ENCODE data around the gene SENP1. TPM values are rescaled to one million over a fixed set of nuclear protein-coding genes. Genes with fewer than 3 reads are reported as not detected.

Gene SENP1
- total RNA-seq, 1 donor from 2014 or later, result 24.2 TPM

GRCh38 chr12:48023386-48023785 is 82.5 kb downstream of the SENP1 start:
- H3K4me3 Mint-ChIP-seq (ENCODE audit: unreplicated experiment), result no peak overlapping the region
- H3K36me3 Mint-ChIP-seq (ENCODE audit: unreplicated experiment), result no peaks in the 10 kb centered on the region
- peaks cover 22% of the 10 kb centered on the region for H3K27me3 Mint-ChIP-seq (ENCODE audit: unreplicated experiment)

GRCh38 chr12:48022676-48023385 is 83.0 kb downstream of the SENP1 start:
- Mint-ChIP-seq H3K27me3 (ENCODE audit: unreplicated experiment) (peaks cover 24% of the 10 kb centered on the region), H3K9me3 (ENCODE audit: unreplicated experiment) (peaks cover 9% of the 10 kb centered on the region), H3K4me1 (ENCODE audit: low read depth, unreplicated experiment) (peaks cover 2% of the 10 kb centered on the region), H3K27ac (ENCODE audit: unreplicated experiment) (no peak overlapping the region), H3K36me3 (ENCODE audit: unreplicated experiment) (no peaks in the 10 kb centered on the region), H3K4me3 (ENCODE audit: unreplicated experiment) (no peak overlapping the region)
- TF ChIP-seq CTCF (IDR thresholded peaks at IDR 0.05; ENCODE audit: partially characterized antibody, unreplicated experiment), result no peak
- no peak for DNase-seq

More at GRCh38 chr12:48023386-48023785, 82.5 kb downstream of the SENP1 start:
- no peak for TF ChIP-seq CTCF (IDR thresholded peaks at IDR 0.05; ENCODE audit: partially characterized antibody, unreplicated experiment)
- DNase-seq, result no peak
- no peak overlapping the region for H3K27ac Mint-ChIP-seq (ENCODE audit: unreplicated experiment)
- H3K9me3 Mint-ChIP-seq (ENCODE audit: unreplicated experiment), result peaks cover 9% of the 10 kb centered on the region
- peaks cover 2% of the 10 kb centered on the region for H3K4me1 Mint-ChIP-seq (ENCODE audit: low read depth, unreplicated experiment)

GRCh38 chr12:48022180-48022521 is 83.7 kb downstream of the SENP1 start:
- Mint-ChIP-seq H3K27me3 (ENCODE audit: unreplicated experiment) (peaks cover 24% of the 10 kb centered on the region), H3K36me3 (ENCODE audit: unreplicated experiment) (no peaks in the 10 kb centered on the region), H3K4me3 (ENCODE audit: unreplicated experiment) (no peak overlapping the region), H3K9me3 (ENCODE audit: unreplicated experiment) (peaks cover 7% of the 10 kb centered on the region), H3K27ac (ENCODE audit: unreplicated experiment) (no peak overlapping the region), H3K4me1 (ENCODE audit: low read depth, unreplicated experiment) (peaks cover 2% of the 10 kb centered on the region)
- DNase-seq, result no peak
- TF ChIP-seq CTCF (IDR thresholded peaks at IDR 0.05; ENCODE audit: partially characterized antibody, unreplicated experiment), result no peak

GRCh38 chr12:48021485-48022179 is 84.2 kb downstream of the SENP1 start:
- DNase-seq, result no peak
- Mint-ChIP-seq H3K27me3 (ENCODE audit: unreplicated experiment) (peaks cover 27% of the 10 kb centered on the region), H3K4me3 (ENCODE audit: unreplicated experiment) (no peak overlapping the region), H3K27ac (ENCODE audit: unreplicated experiment) (no peak overlapping the region), H3K36me3 (ENCODE audit: unreplicated experiment) (no peaks in the 10 kb centered on the region), H3K4me1 (ENCODE audit: low read depth, unreplicated experiment) (peaks cover 2% of the 10 kb centered on the region), H3K9me3 (ENCODE audit: unreplicated experiment) (peaks cover 7% of the 10 kb centered on the region)
- no peak for TF ChIP-seq CTCF (IDR thresholded peaks at IDR 0.05; ENCODE audit: partially characterized antibody, unreplicated experiment)

- TF ChIP-seq CTCF (IDR thresholded peaks at IDR 0.05; ENCODE audit: partially characterized antibody, unreplicated experiment), result no peak
Observed at GRCh38 chr12:48019639-48020265, 86.1 kb downstream of the SENP1 start.

More at GRCh38 chr12:48019639-48020265, 86.1 kb downstream of the SENP1 start:
- DNase-seq, result no peak
- no peak overlapping the region for H3K4me3 Mint-ChIP-seq (ENCODE audit: unreplicated experiment)
- H3K27me3 Mint-ChIP-seq (ENCODE audit: unreplicated experiment), result peaks cover 25% of the 10 kb centered on the region
- H3K9me3 Mint-ChIP-seq (ENCODE audit: unreplicated experiment), result peaks cover 6% of the 10 kb centered on the region
- H3K4me1 Mint-ChIP-seq (ENCODE audit: low read depth, unreplicated experiment), result peaks cover 2% of the 10 kb centered on the region
- no peak overlapping the region for H3K27ac Mint-ChIP-seq (ENCODE audit: unreplicated experiment)
- H3K36me3 Mint-ChIP-seq (ENCODE audit: unreplicated experiment), result no peaks in the 10 kb centered on the region
